Measurements from ENCODE around the gene CKAP2L. TPM values are rescaled to one million over a fixed set of nuclear protein-coding genes. Genes with fewer than 3 reads are reported as not detected.

Gene CKAP2L
- total and polyA plus RNA-seq, 2 experiments from 2014 or later: 16.2 to 30.2 TPM

DNA sequence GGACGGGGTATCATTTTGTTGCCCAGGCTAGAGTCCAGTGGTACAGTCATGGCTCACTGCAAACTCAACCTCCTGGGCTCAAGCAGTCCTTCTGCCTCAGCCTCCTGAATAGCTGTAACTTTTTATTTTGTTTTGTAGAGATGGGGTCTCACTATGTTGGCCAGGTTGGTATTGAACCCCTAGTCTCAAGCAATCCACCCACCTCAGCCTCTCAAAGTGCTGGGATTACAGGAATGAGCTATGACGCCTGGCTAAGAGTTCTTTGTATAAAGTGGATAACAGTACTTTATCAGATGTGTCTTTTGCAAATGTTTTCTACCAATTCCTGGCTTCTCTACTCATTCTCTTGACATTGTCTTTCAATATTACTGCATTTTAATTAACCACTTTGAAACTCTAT lies 60.7 kb downstream of the CKAP2L start:
- no peak overlapping the region for H3K27ac Mint-ChIP-seq
- no peak for DNase-seq (ENCODE audit: low spot score)
- Histone ChIP-seq H3K27ac (ENCODE audit: low read depth) (no peak overlapping the region), H3K4me2 (no peak overlapping the region), H3K27me3 (ENCODE audit: insufficient read depth) (no peaks in the 10 kb centered on the region), H3K4me1 (ENCODE audit: insufficient read depth) (no peaks in the 10 kb centered on the region), H3K4me3 (no peak overlapping the region), H3K79me2 (replicated peaks; ENCODE audit: insufficient read depth) (no peaks in the 10 kb centered on the region), H3K36me3 (ENCODE audit: insufficient read depth) (no peaks in the 10 kb centered on the region), H2AFZ (no peak overlapping the region), H3K9me2 (ENCODE audit: insufficient read depth) (no peaks in the 10 kb centered on the region), H3F3A (replicated peaks; ENCODE audit: low read depth) (no peaks in the 10 kb centered on the region), H4K20me1 (replicated peaks; ENCODE audit: insufficient read depth) (no peaks in the 10 kb centered on the region)
- no peaks in the 10 kb centered on the region for H3K27me3 Mint-ChIP-seq (ENCODE audit: insufficient read depth, low read depth, poor library complexity)
- no peaks in the 10 kb centered on the region for H3K4me1 Mint-ChIP-seq
- no peak for ATAC-seq
- H3K4me3 Mint-ChIP-seq: no peak overlapping the region
- no peaks in the 10 kb centered on the region for H3K36me3 Mint-ChIP-seq (ENCODE audit: low read depth)
- TF ChIP-seq NANOG (IDR thresholded peaks at IDR 0.05; ENCODE audit: borderline replicate concordance): no peak
- TF ChIP-seq, protein P1, sequence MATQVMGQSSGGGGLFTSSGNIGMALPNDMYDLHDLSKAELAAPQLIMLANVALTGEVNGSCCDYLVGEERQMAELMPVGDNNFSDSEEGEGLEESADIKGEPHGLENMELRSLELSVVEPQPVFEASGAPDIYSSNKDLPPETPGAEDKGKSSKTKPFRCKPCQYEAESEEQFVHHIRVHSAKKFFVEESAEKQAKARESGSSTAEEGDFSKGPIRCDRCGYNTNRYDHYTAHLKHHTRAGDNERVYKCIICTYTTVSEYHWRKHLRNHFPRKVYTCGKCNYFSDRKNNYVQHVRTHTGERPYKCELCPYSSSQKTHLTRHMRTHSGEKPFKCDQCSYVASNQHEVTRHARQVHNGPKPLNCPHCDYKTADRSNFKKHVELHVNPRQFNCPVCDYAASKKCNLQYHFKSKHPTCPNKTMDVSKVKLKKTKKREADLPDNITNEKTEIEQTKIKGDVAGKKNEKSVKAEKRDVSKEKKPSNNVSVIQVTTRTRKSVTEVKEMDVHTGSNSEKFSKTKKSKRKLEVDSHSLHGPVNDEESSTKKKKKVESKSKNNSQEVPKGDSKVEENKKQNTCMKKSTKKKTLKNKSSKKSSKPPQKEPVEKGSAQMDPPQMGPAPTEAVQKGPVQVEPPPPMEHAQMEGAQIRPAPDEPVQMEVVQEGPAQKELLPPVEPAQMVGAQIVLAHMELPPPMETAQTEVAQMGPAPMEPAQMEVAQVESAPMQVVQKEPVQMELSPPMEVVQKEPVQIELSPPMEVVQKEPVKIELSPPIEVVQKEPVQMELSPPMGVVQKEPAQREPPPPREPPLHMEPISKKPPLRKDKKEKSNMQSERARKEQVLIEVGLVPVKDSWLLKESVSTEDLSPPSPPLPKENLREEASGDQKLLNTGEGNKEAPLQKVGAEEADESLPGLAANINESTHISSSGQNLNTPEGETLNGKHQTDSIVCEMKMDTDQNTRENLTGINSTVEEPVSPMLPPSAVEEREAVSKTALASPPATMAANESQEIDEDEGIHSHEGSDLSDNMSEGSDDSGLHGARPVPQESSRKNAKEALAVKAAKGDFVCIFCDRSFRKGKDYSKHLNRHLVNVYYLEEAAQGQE (IDR thresholded peaks at IDR 0.05; ENCODE audit: unreplicated experiment): no peak
- TF ChIP-seq, protein P2, sequence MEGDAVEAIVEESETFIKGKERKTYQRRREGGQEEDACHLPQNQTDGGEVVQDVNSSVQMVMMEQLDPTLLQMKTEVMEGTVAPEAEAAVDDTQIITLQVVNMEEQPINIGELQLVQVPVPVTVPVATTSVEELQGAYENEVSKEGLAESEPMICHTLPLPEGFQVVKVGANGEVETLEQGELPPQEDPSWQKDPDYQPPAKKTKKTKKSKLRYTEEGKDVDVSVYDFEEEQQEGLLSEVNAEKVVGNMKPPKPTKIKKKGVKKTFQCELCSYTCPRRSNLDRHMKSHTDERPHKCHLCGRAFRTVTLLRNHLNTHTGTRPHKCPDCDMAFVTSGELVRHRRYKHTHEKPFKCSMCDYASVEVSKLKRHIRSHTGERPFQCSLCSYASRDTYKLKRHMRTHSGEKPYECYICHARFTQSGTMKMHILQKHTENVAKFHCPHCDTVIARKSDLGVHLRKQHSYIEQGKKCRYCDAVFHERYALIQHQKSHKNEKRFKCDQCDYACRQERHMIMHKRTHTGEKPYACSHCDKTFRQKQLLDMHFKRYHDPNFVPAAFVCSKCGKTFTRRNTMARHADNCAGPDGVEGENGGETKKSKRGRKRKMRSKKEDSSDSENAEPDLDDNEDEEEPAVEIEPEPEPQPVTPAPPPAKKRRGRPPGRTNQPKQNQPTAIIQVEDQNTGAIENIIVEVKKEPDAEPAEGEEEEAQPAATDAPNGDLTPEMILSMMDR (conservative IDR thresholded peaks at IDR 0.05; ENCODE audit: low read depth in 2 of 2): no peak
- no peaks in the 10 kb centered on the region for H3K9me3 Mint-ChIP-seq

DNA sequence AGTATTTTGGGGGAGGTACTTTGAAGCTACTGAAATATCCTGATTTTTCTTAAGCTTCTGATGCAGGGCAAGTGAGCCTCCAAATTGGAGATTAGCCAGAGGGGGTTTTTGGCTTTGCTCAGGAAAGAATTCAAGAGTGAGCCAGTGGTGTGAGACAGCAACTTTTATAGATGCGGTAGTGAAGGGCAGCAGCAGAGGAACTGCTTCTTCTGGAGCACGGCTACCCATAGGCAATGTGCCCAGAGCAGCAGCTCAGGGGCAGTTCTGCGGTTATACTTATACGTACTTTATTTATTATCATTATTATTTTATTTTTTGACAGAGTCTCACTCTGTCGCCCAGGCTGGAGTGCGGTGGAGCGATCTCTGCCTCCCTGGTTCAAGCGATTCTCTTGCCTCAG lies 63.4 kb downstream of the CKAP2L start:
- no peaks in the 10 kb centered on the region for H3K9me2 ChIP-seq (ENCODE audit: insufficient read depth)
- no peak for DNase-seq (ENCODE audit: low spot score)
- H3K4me1 Mint-ChIP-seq: no peaks in the 10 kb centered on the region
- H3K4me1 ChIP-seq (ENCODE audit: insufficient read depth): no peaks in the 10 kb centered on the region
- H3K27ac ChIP-seq (ENCODE audit: low read depth): no peak overlapping the region
- H3K79me2 ChIP-seq (replicated peaks; ENCODE audit: insufficient read depth): no peaks in the 10 kb centered on the region
- H3K4me3 Mint-ChIP-seq: no peak overlapping the region
- no peak overlapping the region for H3K27ac Mint-ChIP-seq
- H3K4me3 ChIP-seq: no peak overlapping the region
- H4K20me1 ChIP-seq (replicated peaks; ENCODE audit: insufficient read depth): no peaks in the 10 kb centered on the region
- H3K36me3 ChIP-seq (ENCODE audit: insufficient read depth): no peaks in the 10 kb centered on the region
- H3K27me3 Mint-ChIP-seq (ENCODE audit: insufficient read depth, low read depth, poor library complexity): no peaks in the 10 kb centered on the region
- H3F3A ChIP-seq (replicated peaks; ENCODE audit: low read depth): no peaks in the 10 kb centered on the region
- H3K36me3 Mint-ChIP-seq (ENCODE audit: low read depth): no peaks in the 10 kb centered on the region
- no peaks in the 10 kb centered on the region for H3K9me3 Mint-ChIP-seq
- no peaks in the 10 kb centered on the region for H3K27me3 ChIP-seq (ENCODE audit: insufficient read depth)
- H2AFZ ChIP-seq: no peak overlapping the region; the same call in 1 of the 2 replicates
- no peak overlapping the region for H3K4me2 ChIP-seq
- ATAC-seq: no peak
- no peak for TF ChIP-seq JUNB (IDR thresholded peaks at IDR 0.05; ENCODE audit: unreplicated experiment)
- TF ChIP-seq, protein P3, sequence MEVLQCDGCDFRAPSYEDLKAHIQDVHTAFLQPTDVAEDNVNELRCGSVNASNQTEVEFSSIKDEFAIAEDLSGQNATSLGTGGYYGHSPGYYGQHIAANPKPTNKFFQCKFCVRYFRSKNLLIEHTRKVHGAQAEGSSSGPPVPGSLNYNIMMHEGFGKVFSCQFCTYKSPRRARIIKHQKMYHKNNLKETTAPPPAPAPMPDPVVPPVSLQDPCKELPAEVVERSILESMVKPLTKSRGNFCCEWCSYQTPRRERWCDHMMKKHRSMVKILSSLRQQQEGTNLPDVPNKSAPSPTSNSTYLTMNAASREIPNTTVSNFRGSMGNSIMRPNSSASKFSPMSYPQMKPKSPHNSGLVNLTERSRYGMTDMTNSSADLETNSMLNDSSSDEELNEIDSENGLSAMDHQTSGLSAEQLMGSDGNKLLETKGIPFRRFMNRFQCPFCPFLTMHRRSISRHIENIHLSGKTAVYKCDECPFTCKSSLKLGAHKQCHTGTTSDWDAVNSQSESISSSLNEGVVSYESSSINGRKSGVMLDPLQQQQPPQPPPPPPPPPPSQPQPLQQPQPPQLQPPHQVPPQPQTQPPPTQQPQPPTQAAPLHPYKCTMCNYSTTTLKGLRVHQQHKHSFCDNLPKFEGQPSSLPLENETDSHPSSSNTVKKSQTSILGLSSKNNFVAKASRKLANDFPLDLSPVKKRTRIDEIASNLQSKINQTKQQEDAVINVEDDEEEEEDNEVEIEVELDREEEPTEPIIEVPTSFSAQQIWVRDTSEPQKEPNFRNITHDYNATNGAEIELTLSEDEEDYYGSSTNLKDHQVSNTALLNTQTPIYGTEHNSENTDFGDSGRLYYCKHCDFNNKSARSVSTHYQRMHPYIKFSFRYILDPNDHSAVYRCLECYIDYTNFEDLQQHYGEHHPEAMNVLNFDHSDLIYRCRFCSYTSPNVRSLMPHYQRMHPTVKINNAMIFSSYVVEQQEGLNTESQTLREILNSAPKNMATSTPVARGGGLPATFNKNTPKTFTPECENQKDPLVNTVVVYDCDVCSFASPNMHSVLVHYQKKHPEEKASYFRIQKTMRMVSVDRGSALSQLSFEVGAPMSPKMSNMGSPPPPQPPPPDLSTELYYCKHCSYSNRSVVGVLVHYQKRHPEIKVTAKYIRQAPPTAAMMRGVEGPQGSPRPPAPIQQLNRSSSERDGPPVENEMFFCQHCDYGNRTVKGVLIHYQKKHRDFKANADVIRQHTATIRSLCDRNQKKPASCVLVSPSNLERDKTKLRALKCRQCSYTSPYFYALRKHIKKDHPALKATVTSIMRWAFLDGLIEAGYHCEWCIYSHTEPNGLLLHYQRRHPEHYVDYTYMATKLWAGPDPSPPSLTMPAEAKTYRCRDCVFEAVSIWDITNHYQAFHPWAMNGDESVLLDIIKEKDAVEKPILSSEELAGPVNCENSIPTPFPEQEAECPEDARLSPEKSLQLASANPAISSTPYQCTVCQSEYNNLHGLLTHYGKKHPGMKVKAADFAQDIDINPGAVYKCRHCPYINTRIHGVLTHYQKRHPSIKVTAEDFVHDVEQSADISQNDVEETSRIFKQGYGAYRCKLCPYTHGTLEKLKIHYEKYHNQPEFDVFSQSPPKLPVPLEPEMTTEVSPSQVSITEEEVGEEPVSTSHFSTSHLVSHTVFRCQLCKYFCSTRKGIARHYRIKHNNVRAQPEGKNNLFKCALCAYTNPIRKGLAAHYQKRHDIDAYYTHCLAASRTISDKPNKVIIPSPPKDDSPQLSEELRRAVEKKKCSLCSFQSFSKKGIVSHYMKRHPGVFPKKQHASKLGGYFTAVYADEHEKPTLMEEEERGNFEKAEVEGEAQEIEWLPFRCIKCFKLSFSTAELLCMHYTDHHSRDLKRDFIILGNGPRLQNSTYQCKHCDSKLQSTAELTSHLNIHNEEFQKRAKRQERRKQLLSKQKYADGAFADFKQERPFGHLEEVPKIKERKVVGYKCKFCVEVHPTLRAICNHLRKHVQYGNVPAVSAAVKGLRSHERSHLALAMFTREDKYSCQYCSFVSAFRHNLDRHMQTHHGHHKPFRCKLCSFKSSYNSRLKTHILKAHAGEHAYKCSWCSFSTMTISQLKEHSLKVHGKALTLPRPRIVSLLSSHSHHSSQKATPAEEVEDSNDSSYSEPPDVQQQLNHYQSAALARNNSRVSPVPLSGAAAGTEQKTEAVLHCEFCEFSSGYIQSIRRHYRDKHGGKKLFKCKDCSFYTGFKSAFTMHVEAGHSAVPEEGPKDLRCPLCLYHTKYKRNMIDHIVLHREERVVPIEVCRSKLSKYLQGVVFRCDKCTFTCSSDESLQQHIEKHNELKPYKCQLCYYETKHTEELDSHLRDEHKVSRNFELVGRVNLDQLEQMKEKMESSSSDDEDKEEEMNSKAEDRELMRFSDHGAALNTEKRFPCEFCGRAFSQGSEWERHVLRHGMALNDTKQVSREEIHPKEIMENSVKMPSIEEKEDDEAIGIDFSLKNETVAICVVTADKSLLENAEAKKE (CRISPR knock-in tag; IDR thresholded peaks at IDR 0.05): no peak
- TF ChIP-seq EZH2 (IDR thresholded peaks at IDR 0.05; ENCODE audit: low read depth, unreplicated experiment): no peak
- TF ChIP-seq STAT1 (IDR thresholded peaks at IDR 0.05; ENCODE audit: unreplicated experiment): no peak
- no peak for TF ChIP-seq NANOG (IDR thresholded peaks at IDR 0.05; ENCODE audit: borderline replicate concordance)
- TF ChIP-seq ZNF114 (CRISPR knock-in tag; IDR thresholded peaks at IDR 0.05): no peak
- no peak for TF ChIP-seq POLR2AphosphoS5 (IDR thresholded peaks at IDR 0.05; ENCODE audit: low read depth)
- no peak for TF ChIP-seq ZNF331 (CRISPR knock-in tag; IDR thresholded peaks at IDR 0.05; ENCODE audit: low read depth)
- TF ChIP-seq EZH2phosphoT487 (IDR thresholded peaks at IDR 0.05; ENCODE audit: unreplicated experiment): no peak

Data from GM23338 (cell line).